Measurements from ENCODE around the gene PPP1R13B. TPM values are rescaled to one million over a fixed set of nuclear protein-coding genes. Genes with fewer than 3 reads are reported as not detected.

PPP1R13B gene
- total and polyA plus RNA-seq, 5 donors: 50.1 to 158 (median 109) TPM

- peak; percentile 59 to 77 for ATAC-seq
- 24% methylated on average over 23 of the region's 23 CpGs for WGBS
- intact Hi-C loops (cut with DNase I): no loop called here
These were observed 33.2 kb upstream of the PPP1R13B start for GRCh38 chr14:103880348-103881267.

GRCh38 chr14:103879570-103880347, 32.4 kb upstream of the PPP1R13B start:
- Histone ChIP-seq H3K4me3 (ENCODE audit: low read length) (peak overlapping the region; percentile 2), H3K27me3 (ENCODE audit: control insufficient read depth, insufficient read depth) (no peaks in the 10 kb centered on the region), H3K4me1 (ENCODE audit: control insufficient read depth, insufficient read depth, low read length) (peaks cover 17% of the 10 kb centered on the region), H3K27ac (ENCODE audit: low read length) (peak overlapping the region; percentile 45), H3K9me3 (ENCODE audit: control insufficient read depth, low read length) (no peaks in the 10 kb centered on the region)
- ATAC-seq (peak; percentile 76 to 78), DNase-seq (peak; percentile 52 to 83 (median 83))
- intact Hi-C loops (cut with DNase I): no loop called here
- WGBS: 25% methylated on average over 34 of the region's 34 CpGs

More at GRCh38 chr14:103880348-103881267, 33.2 kb upstream of the PPP1R13B start:
- peak overlapping the region; percentile 45 for H3K27ac ChIP-seq (ENCODE audit: low read length)
- DNase-seq: peak; percentile 88 to 95 (median 95)
- peak overlapping the region; percentile 2 for H3K4me3 ChIP-seq (ENCODE audit: low read length)
- peaks cover 17% of the 10 kb centered on the region for H3K4me1 ChIP-seq (ENCODE audit: control insufficient read depth, insufficient read depth, low read length)
- H3K9me3 ChIP-seq (ENCODE audit: control insufficient read depth, low read length): no peaks in the 10 kb centered on the region
- H3K27me3 ChIP-seq (ENCODE audit: control insufficient read depth, insufficient read depth): no peaks in the 10 kb centered on the region

GRCh38 chr14:103879118-103879569, 31.8 kb upstream of the PPP1R13B start:
- 76% methylated on average over 16 of the region's 16 CpGs for WGBS
- H3K9me3 ChIP-seq (ENCODE audit: control insufficient read depth, low read length): no peaks in the 10 kb centered on the region
- no peak overlapping the region for H3K4me3 ChIP-seq (ENCODE audit: low read length)
- DNase-seq: no peak
- H3K4me1 ChIP-seq (ENCODE audit: control insufficient read depth, insufficient read depth, low read length): peaks cover 17% of the 10 kb centered on the region
- intact Hi-C loops (cut with DNase I): no loop called here
- H3K27ac ChIP-seq (ENCODE audit: low read length): peak overlapping the region; percentile 45
- ATAC-seq: no peak
- H3K27me3 ChIP-seq (ENCODE audit: control insufficient read depth, insufficient read depth): no peaks in the 10 kb centered on the region

- intact Hi-C loops (cut with DNase I): no loop called here
- no peak for ATAC-seq
- no peaks in the 10 kb centered on the region for H3K9me3 ChIP-seq (ENCODE audit: control insufficient read depth, low read length)
- peaks cover 17% of the 10 kb centered on the region for H3K4me1 ChIP-seq (ENCODE audit: control insufficient read depth, insufficient read depth, low read length)
- 91% methylated on average over 11 of the region's 11 CpGs for WGBS
- H3K4me3 ChIP-seq (ENCODE audit: low read length): no peak overlapping the region
- H3K27me3 ChIP-seq (ENCODE audit: control insufficient read depth, insufficient read depth): no peaks in the 10 kb centered on the region
- DNase-seq: peak in 1 of 3 donors; percentile 36
- no peak overlapping the region for H3K27ac ChIP-seq (ENCODE audit: low read length)
These were observed 30.8 kb upstream of the PPP1R13B start for GRCh38 chr14:103878180-103878579.

GRCh38 chr14:103875010-103875409, 27.6 kb upstream of the PPP1R13B start:
- Histone ChIP-seq H3K27ac (ENCODE audit: low read length) (no peak overlapping the region), H3K27me3 (ENCODE audit: control insufficient read depth, insufficient read depth) (no peaks in the 10 kb centered on the region), H3K4me3 (ENCODE audit: low read length) (no peak overlapping the region), H3K9me3 (ENCODE audit: control insufficient read depth, low read length) (no peaks in the 10 kb centered on the region), H3K4me1 (ENCODE audit: control insufficient read depth, insufficient read depth, low read length) (peaks cover 10% of the 10 kb centered on the region)
- DNase-seq (no peak), ATAC-seq (no peak)
- 95% methylated on average over 5 of the region's 5 CpGs for WGBS
- intact Hi-C loops (cut with DNase I): no loop called here

- H3K4me1 ChIP-seq (ENCODE audit: control insufficient read depth, insufficient read depth, low read length): peaks cover 4% of the 10 kb centered on the region
- 59% methylated on average over 12 of the region's 12 CpGs for WGBS
- DNase-seq (no peak), ATAC-seq (no peak)
- H3K9me3 ChIP-seq (ENCODE audit: control insufficient read depth, low read length): no peaks in the 10 kb centered on the region
- intact Hi-C loops (cut with DNase I): no loop called here
- H3K27ac ChIP-seq (ENCODE audit: low read length): peak overlapping the region; percentile 14
- H3K4me3 ChIP-seq (ENCODE audit: low read length): peak overlapping the region; percentile 4
- H3K27me3 ChIP-seq (ENCODE audit: control insufficient read depth, insufficient read depth): no peaks in the 10 kb centered on the region
These were observed 25.2 kb upstream of the PPP1R13B start for GRCh38 chr14:103872481-103873113.

- ATAC-seq (peak; percentile 90 to 92), DNase-seq (peak; percentile 77 to 93 (median 90))
- intact Hi-C loops (cut with DNase I): no loop called here
- H3K27ac ChIP-seq (ENCODE audit: low read length): peak overlapping the region; percentile 14
- WGBS: 19% methylated on average over 53 of the region's 53 CpGs
- peak overlapping the region; percentile 4 for H3K4me3 ChIP-seq (ENCODE audit: low read length)
- H3K9me3 ChIP-seq (ENCODE audit: control insufficient read depth, low read length): no peaks in the 10 kb centered on the region
- H3K27me3 ChIP-seq (ENCODE audit: control insufficient read depth, insufficient read depth): no peaks in the 10 kb centered on the region
- H3K4me1 ChIP-seq (ENCODE audit: control insufficient read depth, insufficient read depth, low read length): peaks cover 4% of the 10 kb centered on the region
These were observed 24.5 kb upstream of the PPP1R13B start for GRCh38 chr14:103871596-103872480.

GRCh38 chr14:103870891-103871595, 23.7 kb upstream of the PPP1R13B start:
- Histone ChIP-seq H3K4me3 (ENCODE audit: low read length) (no peak overlapping the region), H3K27ac (ENCODE audit: low read length) (peak overlapping the region; percentile 1), H3K4me1 (ENCODE audit: control insufficient read depth, insufficient read depth, low read length) (peaks cover 4% of the 10 kb centered on the region), H3K27me3 (ENCODE audit: control insufficient read depth, insufficient read depth) (no peaks in the 10 kb centered on the region), H3K9me3 (ENCODE audit: control insufficient read depth, low read length) (no peaks in the 10 kb centered on the region)
- ATAC-seq: no peak
- DNase-seq: no peak
- 87% methylated on average over 8 of the region's 8 CpGs for WGBS
- intact Hi-C loops (cut with DNase I): no loop called here

- H3K4me1 ChIP-seq (ENCODE audit: control insufficient read depth, insufficient read depth, low read length): peaks cover 4% of the 10 kb centered on the region
- ATAC-seq: no peak
- H3K27ac ChIP-seq (ENCODE audit: low read length): no peak overlapping the region
- no peaks in the 10 kb centered on the region for H3K27me3 ChIP-seq (ENCODE audit: control insufficient read depth, insufficient read depth)
- intact Hi-C loops (cut with DNase I): no loop called here
- no peaks in the 10 kb centered on the region for H3K9me3 ChIP-seq (ENCODE audit: control insufficient read depth, low read length)
- H3K4me3 ChIP-seq (ENCODE audit: low read length): no peak overlapping the region
- 92% methylated on average over 9 of the region's 9 CpGs for WGBS
- peak in 1 of 3 donors; percentile 37 for DNase-seq
These were observed 22.9 kb upstream of the PPP1R13B start for GRCh38 chr14:103870144-103870876.

Measured in right cardiac atrium (tissue), 5 donors.